Common myeloid progenitor, CD34-positive (primary cell): ENCODE measurements around the gene GALP.
A peak's percentile ranks its signal among the peaks of the same experiment; 100 is the strongest.

Experiments used
- CTCF ChIA-PET: fragments of 350-600 bp; sonication (Branson Sonifier 250); formaldehyde crosslinking; loops from one replicate; lab custom pipeline; 2021; ENCODE audit warnings: antibody characterized with exemption; lab: Charles Lee
- POLR2A ChIA-PET: fragments of 350-600 bp; sonication (Branson Sonifier 250); formaldehyde crosslinking; loops from one replicate; lab custom pipeline; 2021; ENCODE audit warnings: antibody characterized with exemption; lab: Charles Lee
- DNase-seq, 3 donors: peaks; one replicate each; pipeline versions ENCODE4 v3.0.0 to v3.0.0-alpha.2; 2013
- H3K27ac ChIP-seq, 2 experiments: 1 replicate in 1 of 2; 2 replicates in 1 of 2; pipeline ENCODE4 v1.7.0; 2013; ENCODE audit warnings: inconsistent platforms in 2 of 2, low read length in 2 of 2, mild to moderate bottlenecking in 2 of 2, low read depth in 1 of 2, moderate library complexity in 1 of 2; ENCODE audit not compliant: severe bottlenecking in 2 of 2, insufficient read depth in 1 of 2, poor library complexity in 1 of 2
- H3K27me3 ChIP-seq, 5 experiments: replicated peaks in 2 of 5; 1 replicate in 3 of 5; 2 replicates in 2 of 5; pipeline versions ENCODE4 v1.6.1 to v1.7.0; 2013; ENCODE audit warnings: low read length in 4 of 5, mild to moderate bottlenecking in 2 of 5, moderate library complexity in 2 of 5, inconsistent platforms in 1 of 5; ENCODE audit not compliant: insufficient read depth in 5 of 5, control insufficient read depth in 4 of 5
- H3K36me3 ChIP-seq, 4 experiments: 1 replicate in 2 of 4; 2 replicates in 2 of 4; pipeline versions ENCODE4 v1.6.1 to v1.7.0; 2013; ENCODE audit warnings: low read length in 3 of 4, control low read depth in 1 of 4, mild to moderate bottlenecking in 1 of 4; ENCODE audit not compliant: control insufficient read depth in 4 of 4, insufficient read depth in 4 of 4
- H3K4me1 ChIP-seq, 4 experiments: 1 replicate in 3 of 4; 2 replicates in 1 of 4; pipeline versions ENCODE4 v1.6.1 to v1.7.1; 2013; ENCODE audit warnings: low read length in 3 of 4, mild to moderate bottlenecking in 3 of 4, control low read depth in 1 of 4, inconsistent platforms in 1 of 4, moderate library complexity in 1 of 4; ENCODE audit not compliant: control insufficient read depth in 4 of 4, insufficient read depth in 4 of 4; ENCODE audit errors: control extremely low read depth in 1 of 4
- H3K4me3 ChIP-seq, 7 experiments: 1 replicate in 4 of 7; 2 replicates in 3 of 7; pipeline versions ENCODE4 v1.5.1 to v1.7.0; 2013; ENCODE audit warnings: mild to moderate bottlenecking in 7 of 7, low read length in 6 of 7, moderate library complexity in 6 of 7, inconsistent platforms in 2 of 7, low read depth in 2 of 7, control low read depth in 1 of 7; ENCODE audit not compliant: insufficient read depth in 4 of 7, control insufficient read depth in 1 of 7; ENCODE audit errors: extremely low read depth in 1 of 7
- H3K9me3 ChIP-seq, 5 experiments: 1 replicate in 4 of 5; 2 replicates in 1 of 5; pipeline versions ENCODE4 v1.6.1 to v1.7.1; 2013; ENCODE audit warnings: low read length in 4 of 5, mild to moderate bottlenecking in 2 of 5, inconsistent platforms in 1 of 5, low read depth in 1 of 5, moderate library complexity in 1 of 5; ENCODE audit not compliant: control insufficient read depth in 4 of 5, insufficient read depth in 2 of 5; ENCODE audit errors: control extremely low read depth in 1 of 5
- WGBS: methylation state at CpG from one replicate; pipeline ENCODE4 v1.1.5; 2013; ENCODE audit not compliant: insufficient coverage; 5-methylcytosine and 5-hydroxymethylcytosine counted together

The GALP gene

GRCh38 chr19:56141417-56141993 lies 34.3 kb upstream of the GALP start:
- Histone ChIP-seq H3K4me1 (peaks cover 8 to 53% (median 43%) of the 10 kb centered on the region in 4 experiments), H3K9me3 (no peaks in the 10 kb centered on the region), H3K4me3 (peak overlapping the region; percentile 42 to 87 (median 74)), H3K36me3 (peaks cover 0 to 10% (median 0%) of the 10 kb centered on the region in 4 experiments), H3K27ac (no peak overlapping the region), H3K27me3 (no peaks in the 10 kb centered on the region)
- peak in 2 of 3 donors; percentile 52 to 65 for DNase-seq
- ChIA-PET POLR2A (interaction anchor here (1.2 to 1.5 kb wide), 2 partner anchors 20 to 28 kb away, joined by 3 to 9 read pairs; partner anchors contain the start of gene ZNF787), CTCF (interaction anchor here (0.7 to 1.5 kb wide), 3 partner anchors 20 to 37 kb away, joined by 3 to 4 read pairs (median 3); no protein-coding TSS in a partner anchor)
- 0% methylated on average over 13 of the region's 26 CpGs for WGBS

GRCh38 chr19:56142087-56142787 lies 33.6 kb upstream of the GALP start:
- Histone ChIP-seq H3K4me1 (peaks cover 8 to 53% (median 43%) of the 10 kb centered on the region in 4 experiments), H3K36me3 (peaks cover 0 to 18% (median 5%) of the 10 kb centered on the region in 4 experiments), H3K4me3 (peak overlapping the region in 4 of 7 experiments; percentile 42 to 87 (median 68)), H3K27me3 (no peaks in the 10 kb centered on the region), H3K27ac (no peak overlapping the region), H3K9me3 (no peaks in the 10 kb centered on the region)
- ChIA-PET POLR2A (interaction anchor here (1.0 kb wide), 1 partner anchor 21 kb away, joined by 3 read pairs; the partner anchor contains the start of gene ZNF787), CTCF (interaction anchor here (0.7 to 3.5 kb wide), 10 partner anchors 10 to 36 kb away, joined by 3 to 8 read pairs (median 3); no protein-coding TSS in a partner anchor)
- 85% methylated on average over 17 of the region's 17 CpGs for WGBS
- no peak for DNase-seq

- POLR2A ChIA-PET = interaction anchor here (1.0 kb wide), 1 partner anchor 22 kb away, joined by 3 read pairs; the partner anchor contains the start of gene ZNF787
- DNase-seq = no peak
- CTCF ChIA-PET = interaction anchor here (1.0 to 3.5 kb wide), 8 partner anchors 9 to 32 kb away, joined by 3 to 8 read pairs (median 4); no protein-coding TSS in a partner anchor
- Histone ChIP-seq H3K27me3 (no peaks in the 10 kb centered on the region), H3K27ac (no peak overlapping the region), H3K9me3 (no peaks in the 10 kb centered on the region), H3K4me3 (no peak overlapping the region), H3K4me1 (peaks cover 8 to 53% (median 43%) of the 10 kb centered on the region in 4 experiments), H3K36me3 (peaks cover 2 to 25% (median 11%) of the 10 kb centered on the region in 4 experiments)
- 91% methylated on average over 4 of the region's 4 CpGs for WGBS
Observed at GRCh38 chr19:56142897-56143434, 32.8 kb upstream of the GALP start.

GRCh38 chr19:56144376-56144775 lies 31.4 kb upstream of the GALP start:
- H3K9me3 ChIP-seq = no peaks in the 10 kb centered on the region
- WGBS = 0% methylated on average over 5 of the region's 6 CpGs
- ChIA-PET CTCF (interaction anchor here (1.7 to 3.5 kb wide), 4 partner anchors 10 to 109 kb away, joined by 3 to 18 read pairs (median 8); no protein-coding TSS in a partner anchor), POLR2A (no interaction called here)
- no peak overlapping the region for H3K27ac ChIP-seq
- no peaks in the 10 kb centered on the region for H3K27me3 ChIP-seq
- H3K4me1 ChIP-seq = peaks cover 8 to 53% (median 43%) of the 10 kb centered on the region in 4 experiments
- DNase-seq = peak; percentile 87 to 94 (median 92)
- H3K36me3 ChIP-seq = peaks cover 2 to 33% (median 17%) of the 10 kb centered on the region in 4 experiments
- peak overlapping the region in 2 of 7 experiments; percentile 8 to 25 for H3K4me3 ChIP-seq

GRCh38 chr19:56144831-56145230 lies 31.0 kb upstream of the GALP start:
- ChIA-PET CTCF (interaction anchor here (1.1 to 3.5 kb wide), 6 partner anchors 10 to 189 kb away, joined by 3 to 18 read pairs (median 6); no protein-coding TSS in a partner anchor), POLR2A (interaction anchor here (1.2 kb wide), 1 partner anchor 24 kb away, joined by 9 read pairs; the partner anchor contains the start of gene ZNF787)
- WGBS = 82% methylated on average over 12 of the region's 12 CpGs

GRCh38 chr19:56145698-56146097 lies 30.1 kb upstream of the GALP start:
- H3K36me3 ChIP-seq = peaks cover 2 to 42% (median 20%) of the 10 kb centered on the region in 4 experiments
- WGBS = 98% methylated on average over 10 of the region's 10 CpGs
- POLR2A ChIA-PET = interaction anchor here (1.2 kb wide), 1 partner anchor 25 kb away, joined by 9 read pairs; the partner anchor contains the start of gene ZNF787

More at GRCh38 chr19:56144831-56145230, 31.0 kb upstream of the GALP start:
- Histone ChIP-seq H3K36me3 (peaks cover 2 to 36% (median 19%) of the 10 kb centered on the region in 4 experiments), H3K27me3 (no peaks in the 10 kb centered on the region), H3K27ac (no peak overlapping the region), H3K9me3 (no peaks in the 10 kb centered on the region), H3K4me1 (peaks cover 6 to 50% (median 41%) of the 10 kb centered on the region in 4 experiments), H3K4me3 (peak overlapping the region in 2 of 7 experiments; percentile 8 to 25)
- DNase-seq = peak in 2 of 3 donors; percentile 55 to 59

More at GRCh38 chr19:56145698-56146097, 30.1 kb upstream of the GALP start:
- no peaks in the 10 kb centered on the region for H3K9me3 ChIP-seq
- no peak overlapping the region for H3K4me3 ChIP-seq
- peaks cover 4 to 43% (median 35%) of the 10 kb centered on the region in 4 experiments for H3K4me1 ChIP-seq
- H3K27ac ChIP-seq = no peak overlapping the region
- CTCF ChIA-PET = interaction anchor here (1.0 to 3.5 kb wide), 8 partner anchors 9 to 188 kb away, joined by 3 to 18 read pairs (median 4); no protein-coding TSS in a partner anchor
- no peaks in the 10 kb centered on the region for H3K27me3 ChIP-seq
- no peak for DNase-seq
